Measurements from ENCODE around the gene MSMP.

- TF ChIP-seq CTCF (IDR thresholded peaks at IDR 0.05 in 2 of 3, conservative IDR thresholded peaks at IDR 0.05 in 1 of 3; ENCODE audit: control insufficient read depth in 2 of 3, extremely low read depth in 1 of 3, insufficient read depth in 1 of 3, low read depth in 3 of 3, low read length in 3 of 3) (no peak), CBX3 (IDR thresholded peaks at IDR 0.05; ENCODE audit: borderline replicate concordance, low read depth) (no peak), PAX8 (IDR thresholded peaks at IDR 0.05) (no peak), STAT1 (conservative IDR thresholded peaks at IDR 0.05) (no peak), BCL3 (IDR thresholded peaks at IDR 0.05; ENCODE audit: borderline replicate concordance, insufficient read depth, low read depth, low read length, poor library complexity, severe bottlenecking) (no peak), NFYB (IDR thresholded peaks at IDR 0.05; ENCODE audit: insufficient read depth, low read depth, low read length) (no peak), HDAC6 (IDR thresholded peaks at IDR 0.05; ENCODE audit: unreplicated experiment) (no peak), HDAC2 (IDR thresholded peaks at IDR 0.05) (no peak), RAD51 (IDR thresholded peaks at IDR 0.05) (no peak), POLR2A (IDR thresholded peaks at IDR 0.05; ENCODE audit: low read depth, low read length) (no peak), RCOR1 (conservative IDR thresholded peaks at IDR 0.05; ENCODE audit: low read depth, low read length) (no peak)
- TF ChIP-seq, protein P1, sequence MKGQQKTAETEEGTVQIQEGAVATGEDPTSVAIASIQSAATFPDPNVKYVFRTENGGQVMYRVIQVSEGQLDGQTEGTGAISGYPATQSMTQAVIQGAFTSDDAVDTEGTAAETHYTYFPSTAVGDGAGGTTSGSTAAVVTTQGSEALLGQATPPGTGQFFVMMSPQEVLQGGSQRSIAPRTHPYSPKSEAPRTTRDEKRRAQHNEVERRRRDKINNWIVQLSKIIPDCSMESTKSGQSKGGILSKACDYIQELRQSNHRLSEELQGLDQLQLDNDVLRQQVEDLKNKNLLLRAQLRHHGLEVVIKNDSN (IDR thresholded peaks at IDR 0.05; ENCODE audit: borderline replicate concordance, extremely low read length, insufficient read depth, low read depth, low read length) = no peak
- TF ChIP-seq, protein P2, sequence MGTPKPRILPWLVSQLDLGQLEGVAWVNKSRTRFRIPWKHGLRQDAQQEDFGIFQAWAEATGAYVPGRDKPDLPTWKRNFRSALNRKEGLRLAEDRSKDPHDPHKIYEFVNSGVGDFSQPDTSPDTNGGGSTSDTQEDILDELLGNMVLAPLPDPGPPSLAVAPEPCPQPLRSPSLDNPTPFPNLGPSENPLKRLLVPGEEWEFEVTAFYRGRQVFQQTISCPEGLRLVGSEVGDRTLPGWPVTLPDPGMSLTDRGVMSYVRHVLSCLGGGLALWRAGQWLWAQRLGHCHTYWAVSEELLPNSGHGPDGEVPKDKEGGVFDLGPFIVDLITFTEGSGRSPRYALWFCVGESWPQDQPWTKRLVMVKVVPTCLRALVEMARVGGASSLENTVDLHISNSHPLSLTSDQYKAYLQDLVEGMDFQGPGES (IDR thresholded peaks at IDR 0.05) = no peak
These were observed 25.0 kb downstream of the MSMP start for GRCh38 chr9:35729101-35729500.

All from GM12878 (cell line).